ENCODE data around the gene FPR2.

Gene FPR2

GRCh38 chr19:51793994-51794393, 33.0 kb downstream of the FPR2 start:
- Histone ChIP-seq H3K27me3 (ENCODE audit: control insufficient read depth in 1 of 2, insufficient read depth in 2 of 2, low read length in 2 of 2) (no peaks in the 10 kb centered on the region), H3K9ac (ENCODE audit: low read depth in 1 of 2, low read length in 2 of 2) (no peak overlapping the region), H3K4me3 (ENCODE audit: low read depth in 1 of 2, low read length in 2 of 2) (no peak overlapping the region), H3K9me3 (ENCODE audit: control insufficient read depth in 1 of 2, low read length in 2 of 2) (no peaks in the 10 kb centered on the region), H3K27ac (ENCODE audit: low read depth, low read length) (no peak overlapping the region), H3K36me3 (ENCODE audit: control insufficient read depth in 1 of 2, insufficient read depth in 2 of 2, low read length in 2 of 2) (no peaks in the 10 kb centered on the region), H3K4me1 (ENCODE audit: control insufficient read depth in 1 of 2, insufficient read depth in 2 of 2, low read length in 2 of 2) (no peaks in the 10 kb centered on the region)

- no peak within 1 kb of the TSS for H3K27ac ChIP-seq (ENCODE audit: low read depth, low read length)
- H3K4me3 ChIP-seq (ENCODE audit: low read depth in 1 of 2, low read length in 2 of 2): peak within 1 kb of the TSS in 1 of 2 donors; percentile 28
Measured at GRCh38 chr19:51794885-51795490, 34.0 kb downstream of the FPR2 start, which contains the start of gene FPR3. Gene FPR3, plus strand, starts transcription at chr19:51795157. Its CDS starts 28,592 bp downstream, at chr19:51823749.

GRCh38 chr19:51796195-51796679, 35.3 kb downstream of the FPR2 start:
- H3K36me3 ChIP-seq (ENCODE audit: control insufficient read depth in 1 of 2, insufficient read depth in 2 of 2, low read length in 2 of 2): no peaks in the 10 kb centered on the region
- H3K27ac ChIP-seq (ENCODE audit: low read depth, low read length): no peak overlapping the region
- H3K4me3 ChIP-seq (ENCODE audit: low read depth in 1 of 2, low read length in 2 of 2): peak overlapping the region; percentile 13 to 28
- H3K4me1 ChIP-seq (ENCODE audit: control insufficient read depth in 1 of 2, insufficient read depth in 2 of 2, low read length in 2 of 2): peaks cover 0 to 6% of the 10 kb centered on the region in 2 donors
- H3K27me3 ChIP-seq (ENCODE audit: control insufficient read depth in 1 of 2, insufficient read depth in 2 of 2, low read length in 2 of 2): no peaks in the 10 kb centered on the region
- H3K9ac ChIP-seq (ENCODE audit: low read depth in 1 of 2, low read length in 2 of 2): no peak overlapping the region
- peaks cover 0 to 12% of the 10 kb centered on the region in 2 donors for H3K9me3 ChIP-seq (ENCODE audit: control insufficient read depth in 1 of 2, low read length in 2 of 2)

More at GRCh38 chr19:51794885-51795490, 34.0 kb downstream of the FPR2 start, which contains the start of gene FPR3:
- peaks cover 0 to 4% of the 10 kb centered on the region in 2 donors for H3K4me1 ChIP-seq (ENCODE audit: control insufficient read depth in 1 of 2, insufficient read depth in 2 of 2, low read length in 2 of 2)
- peaks cover 0 to 8% of the 10 kb centered on the region in 2 donors for H3K9me3 ChIP-seq (ENCODE audit: control insufficient read depth in 1 of 2, low read length in 2 of 2)
- H3K9ac ChIP-seq (ENCODE audit: low read depth in 1 of 2, low read length in 2 of 2): no peak within 1 kb of the TSS
- H3K27me3 ChIP-seq (ENCODE audit: control insufficient read depth in 1 of 2, insufficient read depth in 2 of 2, low read length in 2 of 2): no peaks in the 10 kb centered on the region
- H3K36me3 ChIP-seq (ENCODE audit: control insufficient read depth in 1 of 2, insufficient read depth in 2 of 2, low read length in 2 of 2): no peaks in the 10 kb centered on the region

- peaks cover 0 to 12% of the 10 kb centered on the region in 2 donors for H3K9me3 ChIP-seq (ENCODE audit: control insufficient read depth in 1 of 2, low read length in 2 of 2)
- no peak overlapping the region for H3K27ac ChIP-seq (ENCODE audit: low read depth, low read length)
- H3K27me3 ChIP-seq (ENCODE audit: control insufficient read depth in 1 of 2, insufficient read depth in 2 of 2, low read length in 2 of 2): no peaks in the 10 kb centered on the region
- H3K9ac ChIP-seq (ENCODE audit: low read depth in 1 of 2, low read length in 2 of 2): no peak overlapping the region
- no peak overlapping the region for H3K4me3 ChIP-seq (ENCODE audit: low read depth in 1 of 2, low read length in 2 of 2)
- peaks cover 0 to 6% of the 10 kb centered on the region in 2 donors for H3K4me1 ChIP-seq (ENCODE audit: control insufficient read depth in 1 of 2, insufficient read depth in 2 of 2, low read length in 2 of 2)
- H3K36me3 ChIP-seq (ENCODE audit: control insufficient read depth in 1 of 2, insufficient read depth in 2 of 2, low read length in 2 of 2): no peaks in the 10 kb centered on the region
Measured at GRCh38 chr19:51797480-51797879, 36.5 kb downstream of the FPR2 start.

- H3K27ac ChIP-seq (ENCODE audit: low read depth, low read length): no peak overlapping the region
- H3K27me3 ChIP-seq (ENCODE audit: control insufficient read depth in 1 of 2, insufficient read depth in 2 of 2, low read length in 2 of 2): no peaks in the 10 kb centered on the region
- peak overlapping the region in 1 of 2 donors; percentile 7 for H3K4me3 ChIP-seq (ENCODE audit: low read depth in 1 of 2, low read length in 2 of 2)
- no peaks in the 10 kb centered on the region for H3K36me3 ChIP-seq (ENCODE audit: control insufficient read depth in 1 of 2, insufficient read depth in 2 of 2, low read length in 2 of 2)
- H3K9ac ChIP-seq (ENCODE audit: low read depth in 1 of 2, low read length in 2 of 2): no peak overlapping the region
- H3K4me1 ChIP-seq (ENCODE audit: control insufficient read depth in 1 of 2, insufficient read depth in 2 of 2, low read length in 2 of 2): peaks cover 0 to 6% of the 10 kb centered on the region in 2 donors
- H3K9me3 ChIP-seq (ENCODE audit: control insufficient read depth in 1 of 2, low read length in 2 of 2): peaks cover 0 to 12% of the 10 kb centered on the region in 2 donors
Measured at GRCh38 chr19:51798062-51798461, 37.1 kb downstream of the FPR2 start.

GRCh38 chr19:51799034-51799773, 38.2 kb downstream of the FPR2 start:
- H3K36me3 ChIP-seq (ENCODE audit: control insufficient read depth in 1 of 2, insufficient read depth in 2 of 2, low read length in 2 of 2): no peaks in the 10 kb centered on the region
- H3K9me3 ChIP-seq (ENCODE audit: control insufficient read depth in 1 of 2, low read length in 2 of 2): peaks cover 0 to 12% of the 10 kb centered on the region in 2 donors
- peak overlapping the region; percentile 66 for H3K27ac ChIP-seq (ENCODE audit: low read depth, low read length)
- H3K9ac ChIP-seq (ENCODE audit: low read depth in 1 of 2, low read length in 2 of 2): no peak overlapping the region
- H3K4me1 ChIP-seq (ENCODE audit: control insufficient read depth in 1 of 2, insufficient read depth in 2 of 2, low read length in 2 of 2): peaks cover 0 to 6% of the 10 kb centered on the region in 2 donors
- H3K4me3 ChIP-seq (ENCODE audit: low read depth in 1 of 2, low read length in 2 of 2): peak overlapping the region; percentile 16 to 38
- no peaks in the 10 kb centered on the region for H3K27me3 ChIP-seq (ENCODE audit: control insufficient read depth in 1 of 2, insufficient read depth in 2 of 2, low read length in 2 of 2)

- Histone ChIP-seq H3K36me3 (ENCODE audit: control insufficient read depth in 1 of 2, insufficient read depth in 2 of 2, low read length in 2 of 2) (no peaks in the 10 kb centered on the region), H3K27me3 (ENCODE audit: control insufficient read depth in 1 of 2, insufficient read depth in 2 of 2, low read length in 2 of 2) (no peaks in the 10 kb centered on the region), H3K9ac (ENCODE audit: low read depth in 1 of 2, low read length in 2 of 2) (no peak overlapping the region), H3K9me3 (ENCODE audit: control insufficient read depth in 1 of 2, low read length in 2 of 2) (peaks cover 0 to 12% of the 10 kb centered on the region in 2 donors), H3K4me1 (ENCODE audit: control insufficient read depth in 1 of 2, insufficient read depth in 2 of 2, low read length in 2 of 2) (peaks cover 0 to 6% of the 10 kb centered on the region in 2 donors), H3K4me3 (ENCODE audit: low read depth in 1 of 2, low read length in 2 of 2) (peak overlapping the region in 1 of 2 donors; percentile 38), H3K27ac (ENCODE audit: low read depth, low read length) (peak overlapping the region; percentile 66)
Measured at GRCh38 chr19:51799774-51800472, 38.9 kb downstream of the FPR2 start.

- Histone ChIP-seq H3K9me3 (ENCODE audit: control insufficient read depth in 1 of 2, low read length in 2 of 2) (peaks cover 0 to 12% of the 10 kb centered on the region in 2 donors), H3K4me1 (ENCODE audit: control insufficient read depth in 1 of 2, insufficient read depth in 2 of 2, low read length in 2 of 2) (peaks cover 0 to 6% of the 10 kb centered on the region in 2 donors), H3K9ac (ENCODE audit: low read depth in 1 of 2, low read length in 2 of 2) (no peak overlapping the region), H3K27me3 (ENCODE audit: control insufficient read depth in 1 of 2, insufficient read depth in 2 of 2, low read length in 2 of 2) (no peaks in the 10 kb centered on the region), H3K36me3 (ENCODE audit: control insufficient read depth in 1 of 2, insufficient read depth in 2 of 2, low read length in 2 of 2) (no peaks in the 10 kb centered on the region), H3K27ac (ENCODE audit: low read depth, low read length) (no peak overlapping the region), H3K4me3 (ENCODE audit: low read depth in 1 of 2, low read length in 2 of 2) (no peak overlapping the region)
Measured at GRCh38 chr19:51800473-51801244, 39.7 kb downstream of the FPR2 start.

GRCh38 chr19:51802775-51803174, 41.8 kb downstream of the FPR2 start:
- H3K9me3 ChIP-seq (ENCODE audit: control insufficient read depth in 1 of 2, low read length in 2 of 2): peaks cover 0 to 12% of the 10 kb centered on the region in 2 donors
- H3K4me1 ChIP-seq (ENCODE audit: control insufficient read depth in 1 of 2, insufficient read depth in 2 of 2, low read length in 2 of 2): peaks cover 0 to 6% of the 10 kb centered on the region in 2 donors
- H3K36me3 ChIP-seq (ENCODE audit: control insufficient read depth in 1 of 2, insufficient read depth in 2 of 2, low read length in 2 of 2): no peaks in the 10 kb centered on the region
- no peak overlapping the region for H3K27ac ChIP-seq (ENCODE audit: low read depth, low read length)
- H3K9ac ChIP-seq (ENCODE audit: low read depth in 1 of 2, low read length in 2 of 2): no peak overlapping the region
- no peaks in the 10 kb centered on the region for H3K27me3 ChIP-seq (ENCODE audit: control insufficient read depth in 1 of 2, insufficient read depth in 2 of 2, low read length in 2 of 2)
- H3K4me3 ChIP-seq (ENCODE audit: low read depth in 1 of 2, low read length in 2 of 2): no peak overlapping the region

Data from duodenal mucosa (tissue), 2 donors.